ENCODE measurements around the gene ATF7IP2. TPM values are rescaled to one million over a fixed set of nuclear protein-coding genes. Genes with fewer than 3 reads are reported as not detected.

Gene ATF7IP2
- total RNA-seq, 2 experiments from 2014 or later = 28.4 to 34.5 TPM

GRCh38 chr16:10493276-10493675 is 107.4 kb downstream of the ATF7IP2 start:
- Histone ChIP-seq H3K4me3 (ENCODE audit: low read depth, low read length, poor library complexity, severe bottlenecking) (no peak overlapping the region), H3K36me3 (ENCODE audit: insufficient read depth, low read length) (no peaks in the 10 kb centered on the region), H3K9me3 (ENCODE audit: low read length) (0 out of 2 replicates have a peak, but pooled peaks cover 6% of the 10 kb centered on the region), H3K9me2 (ENCODE audit: insufficient read depth, low read length) (no peaks in the 10 kb centered on the region), H4K20me1 (ENCODE audit: insufficient read depth, low read length) (no peaks in the 10 kb centered on the region), H3K27ac (ENCODE audit: low read depth, low read length, poor library complexity, severe bottlenecking) (no peak overlapping the region), H2AFZ (ENCODE audit: low read length) (no peak overlapping the region), H3K4me2 (ENCODE audit: low read length) (no peak overlapping the region), H3K4me1 (ENCODE audit: insufficient read depth, low read length, poor library complexity, severe bottlenecking) (no peaks in the 10 kb centered on the region), H3K79me2 (ENCODE audit: insufficient read depth, low read depth, low read length) (no peaks in the 10 kb centered on the region)
- no TSS peak for BruUV-seq (replicated peaks)
- TF ChIP-seq EZH2phosphoT487 (IDR thresholded peaks at IDR 0.05; ENCODE audit: borderline replicate concordance, low read depth, low read length) = no peak
- TF ChIP-seq CTCF (conservative IDR thresholded peaks at IDR 0.05; ENCODE audit: low read length) = no peak
- no peak for DNase-seq (ENCODE audit: low spot score)
- CTCF ChIA-PET (ENCODE audit: unreplicated experiment) = no interaction called here
- POLR2A ChIA-PET = no interaction called here
- intact Hi-C loops (cut with micrococcal nuclease; ENCODE audit: unreplicated experiment) = no loop called here

- no peak overlapping the region for H2AFZ ChIP-seq (ENCODE audit: low read length)
- no peaks in the 10 kb centered on the region for H3K4me1 ChIP-seq (ENCODE audit: insufficient read depth, low read length, poor library complexity, severe bottlenecking)
- no TSS peak for BruUV-seq (replicated peaks)
- no peaks in the 10 kb centered on the region for H3K79me2 ChIP-seq (ENCODE audit: insufficient read depth, low read depth, low read length)
- ChIA-PET CTCF (ENCODE audit: unreplicated experiment) (no interaction called here), POLR2A (interaction anchor here (0.6 to 0.7 kb wide), 2 partner anchors 21 to 22 kb away, joined by 3 read pairs; no protein-coding TSS in a partner anchor)
- no peaks in the 10 kb centered on the region for H4K20me1 ChIP-seq (ENCODE audit: insufficient read depth, low read length)
- no peak for DNase-seq (ENCODE audit: low spot score)
- no peaks in the 10 kb centered on the region for H3K36me3 ChIP-seq (ENCODE audit: insufficient read depth, low read length)
- no peaks in the 10 kb centered on the region for H3K9me2 ChIP-seq (ENCODE audit: insufficient read depth, low read length)
- H3K27ac ChIP-seq (ENCODE audit: low read depth, low read length, poor library complexity, severe bottlenecking) = no peak overlapping the region
- no peak overlapping the region for H3K4me2 ChIP-seq (ENCODE audit: low read length)
- TF ChIP-seq EZH2phosphoT487 (IDR thresholded peaks at IDR 0.05; ENCODE audit: borderline replicate concordance, low read depth, low read length) (no peak), CTCF (conservative IDR thresholded peaks at IDR 0.05; ENCODE audit: low read length) (no peak)
- H3K4me3 ChIP-seq (ENCODE audit: low read depth, low read length, poor library complexity, severe bottlenecking) = no peak overlapping the region
- H3K9me3 ChIP-seq (ENCODE audit: low read length) = 0 out of 2 replicates have a peak, but pooled peaks cover 6% of the 10 kb centered on the region
- intact Hi-C loops (cut with micrococcal nuclease; ENCODE audit: unreplicated experiment) = no loop called here
Observed at GRCh38 chr16:10494343-10495030, 108.6 kb downstream of the ATF7IP2 start.

GRCh38 chr16:10495031-10495345 is 109.1 kb downstream of the ATF7IP2 start:
- no peak overlapping the region for H3K27ac ChIP-seq (ENCODE audit: low read depth, low read length, poor library complexity, severe bottlenecking)
- no TSS peak for BruUV-seq (replicated peaks)
- H3K9me2 ChIP-seq (ENCODE audit: insufficient read depth, low read length) = no peaks in the 10 kb centered on the region
- H3K9me3 ChIP-seq (ENCODE audit: low read length) = 0 out of 2 replicates have a peak, but pooled peaks cover 6% of the 10 kb centered on the region
- intact Hi-C loops (cut with micrococcal nuclease; ENCODE audit: unreplicated experiment) = no loop called here
- no peak overlapping the region for H3K4me2 ChIP-seq (ENCODE audit: low read length)
- no peaks in the 10 kb centered on the region for H3K79me2 ChIP-seq (ENCODE audit: insufficient read depth, low read depth, low read length)
- ChIA-PET POLR2A (interaction anchor here (0.6 to 0.7 kb wide), 2 partner anchors 20 to 23 kb away, joined by 3 read pairs; no protein-coding TSS in a partner anchor), CTCF (ENCODE audit: unreplicated experiment) (no interaction called here)
- H3K4me1 ChIP-seq (ENCODE audit: insufficient read depth, low read length, poor library complexity, severe bottlenecking) = no peaks in the 10 kb centered on the region
- no peak for DNase-seq (ENCODE audit: low spot score)
- H3K4me3 ChIP-seq (ENCODE audit: low read depth, low read length, poor library complexity, severe bottlenecking) = no peak overlapping the region
- TF ChIP-seq CTCF (conservative IDR thresholded peaks at IDR 0.05; ENCODE audit: low read length) (no peak), EZH2phosphoT487 (IDR thresholded peaks at IDR 0.05; ENCODE audit: borderline replicate concordance, low read depth, low read length) (no peak)
- no peaks in the 10 kb centered on the region for H3K36me3 ChIP-seq (ENCODE audit: insufficient read depth, low read length)
- H2AFZ ChIP-seq (ENCODE audit: low read length) = no peak overlapping the region
- no peaks in the 10 kb centered on the region for H4K20me1 ChIP-seq (ENCODE audit: insufficient read depth, low read length)
